MM.1S (cell line): ENCODE results near the gene SOX9.

Experiments used
- DNase-seq: peaks from one replicate; pipeline ENCODE4 v3.0.0-alpha.2; 2015
- H2AFZ ChIP-seq: fragments of 300-600 bp; sonication (generic); 2 replicates; pipeline ENCODE4 v1.6.0; 2016; ENCODE audit warnings: antibody characterized with exemption, low read length
- H3F3A ChIP-seq: fragments of 300-600 bp; sonication (generic); 2 replicates; pipeline ENCODE4 v1.6.1; 2016; ENCODE audit warnings: mild to moderate bottlenecking, antibody characterized with exemption, low read length, moderate library complexity, mixed read lengths; ENCODE audit not compliant: insufficient read depth
- H3K27ac ChIP-seq: fragments of 300-600 bp; sonication (generic); 2 replicates; pipeline ENCODE4 v1.5.1; 2016; ENCODE audit warnings: mild to moderate bottlenecking, low read length
- H3K27me3 ChIP-seq: fragments of 300-600 bp; sonication (generic); replicated peaks from 2 replicates; pipeline ENCODE4 v1.6.0; 2016; ENCODE audit warnings: low read length; ENCODE audit not compliant: insufficient read depth
- H3K36me3 ChIP-seq: fragments of 300-600 bp; sonication (generic); replicated peaks from 2 replicates; pipeline ENCODE4 v1.6.1; 2016; ENCODE audit warnings: mild to moderate bottlenecking, low read length, mixed read lengths; ENCODE audit not compliant: insufficient read depth
- H3K4me1 ChIP-seq: fragments of 300-600 bp; sonication (generic); 2 replicates; pipeline ENCODE4 v1.6.1; 2016; ENCODE audit warnings: low read length, mixed read lengths
- H3K4me2 ChIP-seq: fragments of 300-600 bp; sonication (generic); 2 replicates; pipeline ENCODE4 v1.6.0; 2016; ENCODE audit warnings: low read depth, low read length
- H3K4me3 ChIP-seq: fragments of 300-600 bp; sonication (generic); 2 replicates; pipeline ENCODE4 v1.5.1; 2016; ENCODE audit warnings: low read length, mixed read lengths
- H3K79me2 ChIP-seq: fragments of 300-600 bp; sonication (generic); 2 replicates; pipeline ENCODE4 v1.6.1; 2016; ENCODE audit warnings: mixed run types, low read length, mixed read lengths
- H3K9ac ChIP-seq: fragments of 300-600 bp; sonication (generic); 2 replicates; pipeline ENCODE4 v1.6.1; 2016; ENCODE audit warnings: low read length, mixed read lengths
- H3K9me2 ChIP-seq: fragments of 300-600 bp; sonication (generic); replicated peaks from 2 replicates; pipeline ENCODE4 v1.6.1; 2016; ENCODE audit warnings: mild to moderate bottlenecking, low read length, mixed read lengths; ENCODE audit not compliant: insufficient read depth
- H3K9me3 ChIP-seq: fragments of 300-600 bp; sonication (generic); replicated peaks from 2 replicates; pipeline ENCODE4 v1.6.1; 2016; ENCODE audit warnings: mild to moderate bottlenecking, low read length, mixed read lengths; ENCODE audit not compliant: insufficient read depth
- H4K20me1 ChIP-seq: fragments of 300-600 bp; sonication (generic); 2 replicates; pipeline ENCODE4 v1.6.1; 2016; ENCODE audit warnings: mild to moderate bottlenecking, low read length, moderate library complexity, mixed read lengths; ENCODE audit not compliant: insufficient read depth
- CTCF ChIP-seq: fragments of 300-600 bp; sonication (generic); IDR thresholded peaks from 2 replicates; pipeline ENCODE4 v1.5.1; 2016; ENCODE audit warnings: antibody characterized with exemption, low read length, mixed read lengths
- EZH2 ChIP-seq: fragments of 300-600 bp; sonication (generic); optimal IDR thresholded peaks from 2 replicates; pipeline ENCODE3; 2017; ENCODE audit warnings: low read depth, mild to moderate bottlenecking, antibody characterized with exemption, low read length, mixed read lengths
- EZH2phosphoT487 ChIP-seq: fragments of 300-600 bp; sonication (generic); IDR thresholded peaks from 2 replicates; pipeline ENCODE4 v1.6.1; 2018; ENCODE audit warnings: antibody characterized with exemption, low read length

SOX9 gene

GRCh38 chr17:72158895-72159885 is 38.4 kb downstream of the SOX9 start:
- DNase-seq: no peak
- H3K27ac ChIP-seq: no peak overlapping the region

GRCh38 chr17:72162569-72162968 is 41.7 kb downstream of the SOX9 start:
- no peak overlapping the region for H3K4me3 ChIP-seq
- TF ChIP-seq EZH2phosphoT487 (no peak), CTCF (no peak), EZH2 (no peak)
- no peaks in the 10 kb centered on the region for H3K4me1 ChIP-seq
- no peak for DNase-seq
- H3F3A ChIP-seq: no peaks in the 10 kb centered on the region
- H3K4me2 ChIP-seq: no peak overlapping the region
- H3K9me3 ChIP-seq: no peaks in the 10 kb centered on the region
- H3K79me2 ChIP-seq: no peaks in the 10 kb centered on the region
- H4K20me1 ChIP-seq: no peaks in the 10 kb centered on the region
- H3K27me3 ChIP-seq: no peaks in the 10 kb centered on the region
- no peaks in the 10 kb centered on the region for H3K36me3 ChIP-seq
- H3K9ac ChIP-seq: no peak overlapping the region
- H2AFZ ChIP-seq: no peak overlapping the region
- no peak overlapping the region for H3K27ac ChIP-seq
- no peaks in the 10 kb centered on the region for H3K9me2 ChIP-seq

More at GRCh38 chr17:72158895-72159885, 38.4 kb downstream of the SOX9 start:
- Histone ChIP-seq H3K9ac (no peak overlapping the region), H3K9me3 (no peaks in the 10 kb centered on the region), H3K9me2 (no peaks in the 10 kb centered on the region), H4K20me1 (no peaks in the 10 kb centered on the region), H2AFZ (no peak overlapping the region), H3K4me2 (no peak overlapping the region), H3K27me3 (no peaks in the 10 kb centered on the region), H3K4me1 (no peaks in the 10 kb centered on the region), H3K79me2 (no peaks in the 10 kb centered on the region), H3K4me3 (no peak overlapping the region), H3F3A (no peaks in the 10 kb centered on the region), H3K36me3 (no peaks in the 10 kb centered on the region)
- no peak for TF ChIP-seq EZH2phosphoT487
- no peak for TF ChIP-seq EZH2
- no peak for TF ChIP-seq CTCF

- Histone ChIP-seq H3K36me3 (no peaks in the 10 kb centered on the region), H3K4me3 (no peak overlapping the region), H3K27ac (no peak overlapping the region), H2AFZ (no peak overlapping the region), H3K79me2 (no peaks in the 10 kb centered on the region), H3K9me2 (no peaks in the 10 kb centered on the region), H3K27me3 (no peaks in the 10 kb centered on the region), H4K20me1 (no peaks in the 10 kb centered on the region), H3K4me1 (no peaks in the 10 kb centered on the region), H3K9me3 (no peaks in the 10 kb centered on the region), H3F3A (no peaks in the 10 kb centered on the region), H3K9ac (no peak overlapping the region), H3K4me2 (no peak overlapping the region)
- TF ChIP-seq EZH2: no peak
- no peak for TF ChIP-seq CTCF
- no peak for TF ChIP-seq EZH2phosphoT487
- no peak for DNase-seq
Measured at GRCh38 chr17:72163474-72163873, 42.7 kb downstream of the SOX9 start.
